DOHH2 (cell line): ENCODE results near the gene LRMDA.

Source experiments
- CTCF ChIP-seq: fragments of 200-600 bp; sonication (generic); IDR thresholded peaks from one replicate; pipeline ENCODE4 v1.5.1; 2014; ENCODE audit warnings: antibody characterized with exemption, mild to moderate bottlenecking, low read depth, low read length; ENCODE audit not compliant: poor library complexity, severe bottlenecking
- EZH2phosphoT487 ChIP-seq: fragments of 200-600 bp; sonication (generic); IDR thresholded peaks from 2 replicates; pipeline ENCODE4 v1.6.1; 2017; ENCODE audit warnings: borderline replicate concordance, mild to moderate bottlenecking, antibody characterized with exemption, low read length, moderate library complexity, mixed read lengths

DNA sequence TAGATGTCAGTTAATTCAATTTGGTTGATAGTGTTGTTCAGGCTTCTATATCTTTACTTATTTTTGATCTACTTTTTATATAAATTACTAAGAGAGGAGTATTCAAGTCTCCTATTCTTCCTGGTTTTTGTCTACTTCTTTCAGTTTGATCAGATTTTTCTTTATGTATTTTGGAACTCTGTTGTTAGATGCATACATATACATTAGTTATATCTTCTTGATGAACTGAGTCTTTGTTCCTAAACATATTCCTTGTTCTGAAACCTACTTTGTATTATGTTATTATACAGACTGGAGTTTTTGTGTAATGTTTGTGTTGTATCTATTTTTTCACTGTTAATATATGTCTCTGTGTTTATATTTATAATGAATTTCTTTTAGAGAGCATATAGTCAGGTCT, 118.8 kb downstream of the LRMDA start:
- TF ChIP-seq CTCF (no peak), EZH2phosphoT487 (no peak)
